IMR-90 (cell line): ENCODE measurements around the gene PLA2G4D. TPM values are rescaled to one million over a fixed set of nuclear protein-coding genes. Genes with fewer than 3 reads are reported as not detected.

Experiments
- ATAC-seq: fragments of 200-7000 bp; cut with Tn5 transposase; 2 replicates; pipeline ENCODE4 v1.9.1; 2020; ENCODE audit warnings: low read depth, mild to moderate bottlenecking, moderate library complexity
- BruUV-seq: library from RNA; stranded (reverse); fragments of 400-500 nt; replicated peaks from 2 replicates; lab custom pipeline; 2021; lab: Mats Ljungman, UMichigan
- CTCF ChIA-PET: fragments of 300-600 bp; formaldehyde crosslinking; extraction: SDS; loops from one replicate; lab custom pipeline; 2021; ENCODE audit warnings: antibody characterized with exemption; lab: Yijun Ruan, JAX
- POLR2A ChIA-PET: fragments of 300-600 bp; sonication (Branson Sonifier 250); formaldehyde crosslinking; loops from one replicate; lab custom pipeline; 2022; ENCODE audit warnings: antibody characterized with exemption; ENCODE audit not compliant: unreplicated experiment; lab: Charles Lee
- DNase-seq: peaks from one replicate; pipeline ENCODE4 v3.0.0; 2013
- H2AFZ ChIP-seq: replicated peaks from 2 replicates; pipeline ENCODE3; 2013; ENCODE audit warnings: low read length, mild to moderate bottlenecking; ENCODE audit not compliant: poor library complexity
- H2AK5ac ChIP-seq: 2 replicates; pipeline ENCODE4 v1.6.1; 2013; ENCODE audit warnings: low read depth, low read length, inconsistent platforms
- H2AK9ac ChIP-seq: replicated peaks from 2 replicates; pipeline ENCODE3; 2013; ENCODE audit warnings: mild to moderate bottlenecking, low read depth, low read length, moderate library complexity; ENCODE audit not compliant: poor library complexity
- H2BK120ac ChIP-seq: 2 replicates; pipeline ENCODE4 v1.6.1; 2013; ENCODE audit warnings: low read depth, low read length, inconsistent platforms
- H2BK15ac ChIP-seq: 3 replicates; pipeline ENCODE4 v1.6.1; 2013; ENCODE audit warnings: low read depth, low read length, inconsistent platforms
- H2BK20ac ChIP-seq: 2 replicates; pipeline ENCODE4 v1.6.1; 2013; ENCODE audit warnings: low read depth, mild to moderate bottlenecking, inconsistent platforms, low read length, moderate library complexity
- H2BK5ac ChIP-seq: 2 replicates; pipeline ENCODE4 v1.6.1; 2013; ENCODE audit warnings: mild to moderate bottlenecking, low read depth, low read length, inconsistent platforms; ENCODE audit not compliant: poor library complexity, severe bottlenecking
- H3K14ac ChIP-seq: replicated peaks from 2 replicates; pipeline ENCODE4 v1.6.1; 2013; ENCODE audit warnings: low read depth, low read length, inconsistent platforms
- H3K18ac ChIP-seq: 2 replicates; pipeline ENCODE4 v1.6.1; 2013; ENCODE audit warnings: low read depth, low read length, control low read depth
- H3K23ac ChIP-seq: 2 replicates; pipeline ENCODE4 v1.6.1; 2013; ENCODE audit warnings: low read depth, low read length, inconsistent platforms
- H3K27ac ChIP-seq: 2 replicates; pipeline ENCODE4 v1.5.1; 2013; ENCODE audit warnings: mild to moderate bottlenecking, control low read depth, low read length; ENCODE audit not compliant: insufficient read depth
- H3K27me3 ChIP-seq: 2 replicates; pipeline ENCODE4 v1.6.1; 2013; ENCODE audit warnings: low read length; ENCODE audit not compliant: control insufficient read depth, insufficient read depth
- H3K36me3 ChIP-seq: 2 replicates; pipeline ENCODE4 v1.6.1; 2013; ENCODE audit warnings: low read length, mixed read lengths; ENCODE audit not compliant: control insufficient read depth, insufficient read depth
- H3K4ac ChIP-seq: 2 replicates; pipeline ENCODE4 v1.6.1; 2013; ENCODE audit warnings: low read depth, low read length, inconsistent platforms
- H3K4me1 ChIP-seq: 2 replicates; pipeline ENCODE4 v1.6.1; 2013; ENCODE audit warnings: low read length, mixed read lengths; ENCODE audit not compliant: control insufficient read depth, insufficient read depth
- H3K4me2 ChIP-seq: 2 replicates; pipeline ENCODE4 v1.6.1; 2013; ENCODE audit warnings: low read depth, mild to moderate bottlenecking, control low read depth, low read length, moderate library complexity
- H3K4me3 ChIP-seq: 2 replicates; pipeline ENCODE4 v1.5.1; 2013; ENCODE audit warnings: low read depth, mild to moderate bottlenecking, control low read depth, low read length, moderate library complexity; ENCODE audit not compliant: insufficient read depth
- H3K56ac ChIP-seq: 2 replicates; pipeline ENCODE4 v1.6.1; 2013; ENCODE audit warnings: low read length, inconsistent platforms; ENCODE audit not compliant: insufficient read depth; ENCODE audit errors: extremely low read depth
- H3K79me1 ChIP-seq, 2 experiments: 2 replicates each; pipeline ENCODE4 v1.6.1; 2013; ENCODE audit warnings: low read length in 2 of 2, inconsistent platforms in 1 of 2, low read depth in 1 of 2
- H3K9ac ChIP-seq: 2 replicates; pipeline ENCODE4 v1.6.1; 2013; ENCODE audit warnings: low read depth, low read length, control low read depth
- H3K9me1 ChIP-seq: 2 replicates; pipeline ENCODE4 v1.6.1; 2013; ENCODE audit warnings: low read length, inconsistent platforms; ENCODE audit not compliant: insufficient read depth
- H3K9me3 ChIP-seq: 2 replicates; pipeline ENCODE4 v1.6.1; 2013; ENCODE audit warnings: low read length; ENCODE audit not compliant: control insufficient read depth, insufficient read depth
- H4K20me1 ChIP-seq: 2 replicates; pipeline ENCODE4 v1.6.1; 2013; ENCODE audit warnings: low read length, inconsistent platforms; ENCODE audit not compliant: insufficient read depth
- H4K5ac ChIP-seq: 2 replicates; pipeline ENCODE4 v1.6.1; 2013; ENCODE audit warnings: mild to moderate bottlenecking, low read depth, low read length, control low read depth
- H4K8ac ChIP-seq, 2 experiments: 2 replicates each; pipeline ENCODE4 v1.6.1; 2013; ENCODE audit warnings: low read depth in 2 of 2, low read length in 2 of 2, control low read depth in 1 of 2, inconsistent platforms in 1 of 2
- H4K91ac ChIP-seq: 2 replicates; pipeline ENCODE4 v1.6.1; 2013; ENCODE audit warnings: low read depth, low read length, inconsistent platforms; ENCODE audit not compliant: insufficient read depth
- BHLHE40 ChIP-seq: fragments of 150-350 bp; IDR thresholded peaks from 2 replicates; pipeline ENCODE4 v1.6.1; 2016; ENCODE audit warnings: mild to moderate bottlenecking, low read depth, low read length
- CEBPB ChIP-seq: IDR thresholded peaks from 2 replicates; pipeline ENCODE4 v1.6.1; 2012; ENCODE audit warnings: low read depth, low read length, improper control_type of control experiment
- CHD1 ChIP-seq: IDR thresholded peaks from 2 replicates; pipeline ENCODE4 v1.6.1; 2012; ENCODE audit warnings: low read depth, low read length, improper control_type of control experiment
- FOS ChIP-seq: fragments of 150-350 bp; IDR thresholded peaks from 2 replicates; pipeline ENCODE4 v1.6.1; 2016; ENCODE audit warnings: low read depth, low read length
- MAFK ChIP-seq: IDR thresholded peaks from 2 replicates; pipeline ENCODE4 v1.6.1; 2012; ENCODE audit warnings: low read depth, low read length, improper control_type of control experiment
- MAZ ChIP-seq: IDR thresholded peaks from 2 replicates; pipeline ENCODE4 v1.6.1; 2012; ENCODE audit warnings: low read depth, mild to moderate bottlenecking, low read length, improper control_type of control experiment, moderate library complexity, borderline replicate concordance
- MXI1 ChIP-seq: IDR thresholded peaks from 2 replicates; pipeline ENCODE4 v1.6.1; 2012; ENCODE audit warnings: low read depth, mild to moderate bottlenecking, low read length, moderate library complexity, borderline replicate concordance
- NFE2L2 ChIP-seq: fragments of 150-350 bp; IDR thresholded peaks from 2 replicates; pipeline ENCODE4 v1.6.1; 2016; ENCODE audit warnings: low read depth, mild to moderate bottlenecking, low read length
- POLR2A ChIP-seq: IDR thresholded peaks from 2 replicates; pipeline ENCODE4 v1.6.1; 2012; ENCODE audit warnings: mild to moderate bottlenecking, low read depth, low read length
- RAD21 ChIP-seq: IDR thresholded peaks from 2 replicates; pipeline ENCODE4 v1.6.1; 2012; ENCODE audit warnings: low read length, improper control_type of control experiment
- RCOR1 ChIP-seq: IDR thresholded peaks from 2 replicates; pipeline ENCODE4 v1.6.1; 2012; ENCODE audit warnings: mild to moderate bottlenecking, low read length, improper control_type of control experiment; ENCODE audit not compliant: insufficient replicate concordance
- RFX5 ChIP-seq: IDR thresholded peaks from 2 replicates; pipeline ENCODE4 v1.8.0; 2012; ENCODE audit warnings: low read depth, mild to moderate bottlenecking, low read length, moderate library complexity
- SMC3 ChIP-seq: fragments of 150-350 bp; IDR thresholded peaks from 2 replicates; pipeline ENCODE4 v1.6.1; 2016; ENCODE audit warnings: low read depth, mild to moderate bottlenecking, antibody characterized with exemption, low read length, moderate library complexity
- WGBS, 2 experiments: methylation state at CpG; one replicate each; pipeline versions ENCODE4 v1.1.5 to v1.1.7; 2013; ENCODE audit warnings: missing lambda C conversion rate in 2 of 2; ENCODE audit not compliant: insufficient read length in 1 of 2; ENCODE audit errors: extremely low coverage in 2 of 2; 5-methylcytosine and 5-hydroxymethylcytosine counted together
- dilution Hi-C: fragments of 300-500 bp; cut with HindIII; formaldehyde crosslinking; loops from one replicate; pipeline ENCODE4 v1.14.3; 2018; ENCODE audit warnings: low sequenced_read_pairs; ENCODE audit not compliant: unreplicated experiment
- in situ Hi-C: fragments of 300-500 bp; cut with MboI; formaldehyde crosslinking; loops from 3 replicates; pipeline ENCODE4 v1.14.3; 2019; ENCODE audit warnings: low sequenced_read_pairs, inconsistent platforms, mixed read lengths
- intact Hi-C: fragments of 100-400 bp; cut with micrococcal nuclease; formaldehyde crosslinking; loops from 2 replicates; pipeline ENCODE4 v1.10.0; 2022
- polyA plus RNA-seq, 3 experiments: library from polyadenylated mRNA; depleted of rRNA; stranded (reverse); fragments of >200 nt; gene quantifications; 2 replicates each; pipeline ENCODE4 v1.2.3, GENCODE V29; 2012; ENCODE audit warnings: low replicate concordance in 1 of 3
- total RNA-seq: library from RNA; depleted of rRNA; stranded (reverse); fragments of >200 nt; gene quantifications from 2 replicates; pipeline ENCODE4 v1.2.3, GENCODE V29; 2012
- TF ChIP-seq, protein P1 (sequence below): fragments of 150-350 bp; IDR thresholded peaks from 2 replicates; pipeline ENCODE4 v1.6.1; 2017; ENCODE audit warnings: mild to moderate bottlenecking, antibody characterized with exemption, low read length, low read depth
- TF ChIP-seq, protein P2 (sequence below): conservative IDR thresholded peaks from 2 replicates; pipeline ENCODE4 v1.5.1; 2012; ENCODE audit warnings: mild to moderate bottlenecking, low read depth, low read length, improper control_type of control experiment
- TF ChIP-seq, protein P3 (sequence below): fragments of 150-350 bp; IDR thresholded peaks from 2 replicates; pipeline ENCODE4 v1.6.1; 2016; ENCODE audit warnings: low read depth, mild to moderate bottlenecking, low read length, moderate library complexity, borderline replicate concordance

PLA2G4D gene
- total and polyA plus RNA-seq, 2 of the 4 experiments (the other 2 are of a cell fraction), result not detected

DNA sequence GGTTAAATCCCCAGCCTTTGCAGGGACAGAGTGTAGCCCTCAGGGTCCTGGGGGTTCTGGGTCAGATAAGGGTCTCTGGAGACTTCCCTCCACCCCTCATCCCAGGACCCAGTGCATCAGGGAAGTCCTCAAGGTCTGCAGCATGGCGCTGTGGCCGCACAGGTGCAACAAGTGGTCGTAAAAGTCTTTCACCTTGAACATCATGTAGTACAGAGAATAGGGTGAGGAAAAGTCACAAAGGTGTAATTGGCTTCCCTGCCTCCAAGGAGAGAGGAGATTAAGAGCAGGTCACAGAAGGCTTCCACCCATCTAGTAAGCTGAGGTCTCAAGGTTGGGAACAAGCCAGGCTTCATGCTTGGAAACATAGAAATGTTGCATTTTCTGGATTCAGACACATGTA is 29.2 kb upstream of the PLA2G4D start:
- ChIA-PET POLR2A (no interaction called here), CTCF (no interaction called here)
- intact Hi-C loops, result no loop called here
- Histone ChIP-seq H4K8ac (no peak overlapping the region), H2BK15ac (no peak overlapping the region), H3K9ac (no peak overlapping the region), H2AK5ac (no peak overlapping the region), H3K4me2 (no peak overlapping the region), H2BK120ac (no peak overlapping the region), H2BK5ac (no peak overlapping the region), H4K20me1 (no peaks in the 10 kb centered on the region), H3K27ac (no peak overlapping the region), H3K14ac (no peak overlapping the region), H4K5ac (no peak overlapping the region), H3K27me3 (peaks cover 51% of the 10 kb centered on the region), H3K4ac (no peak overlapping the region), H3K18ac (no peak overlapping the region), H3K4me1 (no peaks in the 10 kb centered on the region), H2AK9ac (no peak overlapping the region), H2BK20ac (no peak overlapping the region), H2AFZ (no peak overlapping the region), H3K56ac (no peak overlapping the region), H3K9me3 (no peaks in the 10 kb centered on the region), H3K79me1 (no peaks in the 10 kb centered on the region), H4K91ac (no peak overlapping the region), H3K36me3 (no peaks in the 10 kb centered on the region), H3K23ac (no peak overlapping the region), H3K9me1 (no peaks in the 10 kb centered on the region), H3K4me3 (no peak overlapping the region)
- no peak for DNase-seq
- no CpG with 5 or more reads among the region's 3 CpGs for WGBS, 2 experiments
- dilution Hi-C loops, result no loop called here
- ATAC-seq, result no peak
- TF ChIP-seq BHLHE40 (no peak), MAZ (no peak), SMC3 (no peak), NFE2L2 (no peak), RAD21 (no peak), FOS (no peak), MAFK (no peak), CEBPB (no peak), RCOR1 (no peak), POLR2A (no peak), RFX5 (no peak), CHD1 (no peak), MXI1 (no peak)
- TF ChIP-seq, protein P1, sequence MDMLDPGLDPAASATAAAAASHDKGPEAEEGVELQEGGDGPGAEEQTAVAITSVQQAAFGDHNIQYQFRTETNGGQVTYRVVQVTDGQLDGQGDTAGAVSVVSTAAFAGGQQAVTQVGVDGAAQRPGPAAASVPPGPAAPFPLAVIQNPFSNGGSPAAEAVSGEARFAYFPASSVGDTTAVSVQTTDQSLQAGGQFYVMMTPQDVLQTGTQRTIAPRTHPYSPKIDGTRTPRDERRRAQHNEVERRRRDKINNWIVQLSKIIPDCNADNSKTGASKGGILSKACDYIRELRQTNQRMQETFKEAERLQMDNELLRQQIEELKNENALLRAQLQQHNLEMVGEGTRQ, result no peak
- TF ChIP-seq, protein P2, sequence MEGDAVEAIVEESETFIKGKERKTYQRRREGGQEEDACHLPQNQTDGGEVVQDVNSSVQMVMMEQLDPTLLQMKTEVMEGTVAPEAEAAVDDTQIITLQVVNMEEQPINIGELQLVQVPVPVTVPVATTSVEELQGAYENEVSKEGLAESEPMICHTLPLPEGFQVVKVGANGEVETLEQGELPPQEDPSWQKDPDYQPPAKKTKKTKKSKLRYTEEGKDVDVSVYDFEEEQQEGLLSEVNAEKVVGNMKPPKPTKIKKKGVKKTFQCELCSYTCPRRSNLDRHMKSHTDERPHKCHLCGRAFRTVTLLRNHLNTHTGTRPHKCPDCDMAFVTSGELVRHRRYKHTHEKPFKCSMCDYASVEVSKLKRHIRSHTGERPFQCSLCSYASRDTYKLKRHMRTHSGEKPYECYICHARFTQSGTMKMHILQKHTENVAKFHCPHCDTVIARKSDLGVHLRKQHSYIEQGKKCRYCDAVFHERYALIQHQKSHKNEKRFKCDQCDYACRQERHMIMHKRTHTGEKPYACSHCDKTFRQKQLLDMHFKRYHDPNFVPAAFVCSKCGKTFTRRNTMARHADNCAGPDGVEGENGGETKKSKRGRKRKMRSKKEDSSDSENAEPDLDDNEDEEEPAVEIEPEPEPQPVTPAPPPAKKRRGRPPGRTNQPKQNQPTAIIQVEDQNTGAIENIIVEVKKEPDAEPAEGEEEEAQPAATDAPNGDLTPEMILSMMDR, result no peak
- TF ChIP-seq, protein P3, sequence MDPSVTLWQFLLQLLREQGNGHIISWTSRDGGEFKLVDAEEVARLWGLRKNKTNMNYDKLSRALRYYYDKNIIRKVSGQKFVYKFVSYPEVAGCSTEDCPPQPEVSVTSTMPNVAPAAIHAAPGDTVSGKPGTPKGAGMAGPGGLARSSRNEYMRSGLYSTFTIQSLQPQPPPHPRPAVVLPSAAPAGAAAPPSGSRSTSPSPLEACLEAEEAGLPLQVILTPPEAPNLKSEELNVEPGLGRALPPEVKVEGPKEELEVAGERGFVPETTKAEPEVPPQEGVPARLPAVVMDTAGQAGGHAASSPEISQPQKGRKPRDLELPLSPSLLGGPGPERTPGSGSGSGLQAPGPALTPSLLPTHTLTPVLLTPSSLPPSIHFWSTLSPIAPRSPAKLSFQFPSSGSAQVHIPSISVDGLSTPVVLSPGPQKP, result no peak
- in situ Hi-C loops, result no loop called here
- BruUV-seq, result no TSS peak
